GM12892 (cell line): Measurements from ENCODE around the gene OR10H2.

Source experiments
- POLR2A ChIP-seq: IDR thresholded peaks from 2 replicates; pipeline ENCODE4 v1.6.1; 2011; ENCODE audit warnings: low read depth, low read length, control low read depth
- TAF1 ChIP-seq: IDR thresholded peaks from 2 replicates; pipeline ENCODE4 v1.6.1; 2011; ENCODE audit warnings: low read depth, mild to moderate bottlenecking, control low read depth, low read length, borderline replicate concordance

- TF ChIP-seq POLR2A (no peak), TAF1 (no peak)
These were observed 47.1 kb upstream of the OR10H2 start for GRCh38 chr19:15680478-15681322.
